Prostate gland (tissue), 2 donors: ENCODE data around the gene ASXL2. TPM values are rescaled to one million over a fixed set of nuclear protein-coding genes. Genes with fewer than 3 reads are reported as not detected.

Source experiments
- DNase-seq: peaks from one replicate; pipeline ENCODE4 v3.0.0-alpha.2; 2019; ENCODE audit warnings: low spot score
- H3K27ac ChIP-seq, 2 donors: fragments of 200-600 bp; sonication (generic); 2 replicates each; pipeline ENCODE4 v1.5.1; 2017 to 2019
- H3K27me3 ChIP-seq: fragments of 200-600 bp; sonication (generic); replicated peaks from 2 replicates; pipeline ENCODE4 v1.5.1; 2019; ENCODE audit not compliant: insufficient read depth
- H3K36me3 ChIP-seq, 2 donors: fragments of 200-600 bp; sonication (generic); 1 replicate in 1 of 2; 2 replicates in 1 of 2; pipeline versions ENCODE4 v1.5.1 to v1.8.1; 2017 to 2019
- H3K4me1 ChIP-seq: fragments of 200-600 bp; sonication (generic); replicated peaks from 2 replicates; pipeline ENCODE4 v1.5.1; 2019
- H3K4me3 ChIP-seq, 2 donors: fragments of 200-600 bp; sonication (generic); 2 replicates each; pipeline ENCODE4 v1.5.1; 2017 to 2019
- H3K9me3 ChIP-seq: fragments of 200-600 bp; sonication (generic); 2 replicates; pipeline ENCODE4 v1.5.1; 2017
- POLR2A ChIP-seq: fragments of 450-650 bp; IDR thresholded peaks from one replicate; pipeline ENCODE4 v1.6.1; 2016; ENCODE audit warnings: antibody characterized with exemption, mild to moderate bottlenecking
- POLR2AphosphoS5 ChIP-seq: sonication (generic); formaldehyde crosslinking; IDR thresholded peaks from one replicate; pipeline ENCODE4 v1.6.1; 2017; ENCODE audit warnings: antibody characterized with exemption
- WGBS: methylation state at CpG from one replicate; pipeline ENCODE4 v1.1.5; 2018; 5-methylcytosine and 5-hydroxymethylcytosine counted together
- intact Hi-C: fragments of 100-400 bp; cut with DNase I; formaldehyde crosslinking; loops from one replicate; pipeline ENCODE4 v1.14.2; 2022
- total RNA-seq, 2 donors: library from RNA; depleted of rRNA; stranded (reverse); fragments of >200 nt; gene quantifications; one replicate each; pipeline ENCODE4 v1.1.0, GENCODE V29; 2016
- TF ChIP-seq, protein P1 (sequence below), 4 experiments: fragments of 200-600 bp in 2 of 4; fragments of 450-650 bp in 2 of 4; sonication (generic) in 2 of 4; IDR thresholded peaks; 1 replicate in 3 of 4; 2 replicates in 1 of 4; pipeline ENCODE4 v1.5.1; 2016 to 2019; ENCODE audit warnings: antibody characterized with exemption in 4 of 4, mild to moderate bottlenecking in 2 of 4, moderate library complexity in 2 of 4

ASXL2 gene
- total RNA-seq, 2 donors from 2014 or later, result 15.8 to 36.1 TPM

GRCh38 chr2:25895018-25895417 lies 16.7 kb upstream of the ASXL2 start:
- H3K4me3 ChIP-seq, result no peak overlapping the region
- no peak overlapping the region for H3K27ac ChIP-seq
- TF ChIP-seq, protein P1, sequence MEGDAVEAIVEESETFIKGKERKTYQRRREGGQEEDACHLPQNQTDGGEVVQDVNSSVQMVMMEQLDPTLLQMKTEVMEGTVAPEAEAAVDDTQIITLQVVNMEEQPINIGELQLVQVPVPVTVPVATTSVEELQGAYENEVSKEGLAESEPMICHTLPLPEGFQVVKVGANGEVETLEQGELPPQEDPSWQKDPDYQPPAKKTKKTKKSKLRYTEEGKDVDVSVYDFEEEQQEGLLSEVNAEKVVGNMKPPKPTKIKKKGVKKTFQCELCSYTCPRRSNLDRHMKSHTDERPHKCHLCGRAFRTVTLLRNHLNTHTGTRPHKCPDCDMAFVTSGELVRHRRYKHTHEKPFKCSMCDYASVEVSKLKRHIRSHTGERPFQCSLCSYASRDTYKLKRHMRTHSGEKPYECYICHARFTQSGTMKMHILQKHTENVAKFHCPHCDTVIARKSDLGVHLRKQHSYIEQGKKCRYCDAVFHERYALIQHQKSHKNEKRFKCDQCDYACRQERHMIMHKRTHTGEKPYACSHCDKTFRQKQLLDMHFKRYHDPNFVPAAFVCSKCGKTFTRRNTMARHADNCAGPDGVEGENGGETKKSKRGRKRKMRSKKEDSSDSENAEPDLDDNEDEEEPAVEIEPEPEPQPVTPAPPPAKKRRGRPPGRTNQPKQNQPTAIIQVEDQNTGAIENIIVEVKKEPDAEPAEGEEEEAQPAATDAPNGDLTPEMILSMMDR (IDR thresholded peaks at IDR 0.05), result no peak
- TF ChIP-seq POLR2AphosphoS5, result no peak
- TF ChIP-seq POLR2A, result no peak
- intact Hi-C loops, result no loop called here
- H3K9me3 ChIP-seq, result no peaks in the 10 kb centered on the region
- no peak for DNase-seq
- no peaks in the 10 kb centered on the region for H3K36me3 ChIP-seq
- H3K27me3 ChIP-seq, result no peaks in the 10 kb centered on the region
- 74% methylated on average over 7 of the region's 7 CpGs for WGBS
- H3K4me1 ChIP-seq, result no peaks in the 10 kb centered on the region

GRCh38 chr2:25894135-25894830 lies 16.0 kb upstream of the ASXL2 start:
- Histone ChIP-seq H3K4me3 (no peak overlapping the region), H3K36me3 (no peaks in the 10 kb centered on the region), H3K9me3 (no peaks in the 10 kb centered on the region), H3K27me3 (no peaks in the 10 kb centered on the region), H3K27ac (no peak overlapping the region), H3K4me1 (no peaks in the 10 kb centered on the region)
- intact Hi-C loops, result no loop called here
- DNase-seq, result no peak
- 76% methylated on average over 8 of the region's 8 CpGs for WGBS
- no peak for TF ChIP-seq POLR2AphosphoS5
- TF ChIP-seq POLR2A, result no peak
- TF ChIP-seq, protein P1 (IDR thresholded peaks at IDR 0.05), result no peak

- Histone ChIP-seq H3K4me1 (no peaks in the 10 kb centered on the region), H3K27ac (no peak overlapping the region), H3K4me3 (no peak overlapping the region), H3K9me3 (no peaks in the 10 kb centered on the region), H3K27me3 (no peaks in the 10 kb centered on the region), H3K36me3 (no peaks in the 10 kb centered on the region)
- intact Hi-C loops, result no loop called here
- TF ChIP-seq POLR2AphosphoS5, result no peak
- TF ChIP-seq, protein P1 (IDR thresholded peaks at IDR 0.05), result no peak
- no peak for TF ChIP-seq POLR2A
- 85% methylated on average over 5 of the region's 5 CpGs for WGBS
- DNase-seq, result no peak
These were observed 13.4 kb upstream of the ASXL2 start for GRCh38 chr2:25891672-25892071.

- DNase-seq, result no peak
- WGBS, result 76% methylated on average over 5 of the region's 5 CpGs
These were observed 9.4 kb upstream of the ASXL2 start for GRCh38 chr2:25887624-25888242.

More at GRCh38 chr2:25887624-25888242, 9.4 kb upstream of the ASXL2 start:
- no peak overlapping the region for H3K4me3 ChIP-seq
- H3K27me3 ChIP-seq, result no peaks in the 10 kb centered on the region
- no peak overlapping the region for H3K27ac ChIP-seq
- H3K9me3 ChIP-seq, result no peaks in the 10 kb centered on the region
- no peaks in the 10 kb centered on the region for H3K36me3 ChIP-seq
- intact Hi-C loops, result no loop called here
- no peaks in the 10 kb centered on the region for H3K4me1 ChIP-seq
- TF ChIP-seq POLR2AphosphoS5, result no peak
- no peak for TF ChIP-seq POLR2A
- TF ChIP-seq, protein P1 (IDR thresholded peaks at IDR 0.05), result no peak
